Measurements from ENCODE around the gene PPME1.

PPME1 gene

DNA sequence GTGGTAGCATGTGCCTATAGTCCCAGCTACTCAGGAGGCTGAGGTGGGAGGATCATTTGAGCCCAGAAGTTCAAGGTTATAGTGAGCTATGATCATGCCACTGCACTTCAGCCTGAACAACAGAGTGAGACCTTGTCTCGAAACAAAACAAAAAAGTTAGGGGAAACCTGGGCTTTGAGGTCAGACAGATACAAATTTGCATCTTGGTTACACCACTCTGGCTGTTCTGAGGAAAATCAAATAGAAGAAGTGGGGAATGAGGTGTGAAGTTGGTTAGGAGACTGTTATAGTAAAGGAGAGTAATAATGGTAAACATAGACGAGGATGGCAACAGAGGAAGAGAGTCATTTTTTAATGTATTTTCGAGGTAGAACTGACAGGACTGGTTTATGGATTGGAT, 62.6 kb downstream of the PPME1 start:
- DNase-seq, result no peak

DNA sequence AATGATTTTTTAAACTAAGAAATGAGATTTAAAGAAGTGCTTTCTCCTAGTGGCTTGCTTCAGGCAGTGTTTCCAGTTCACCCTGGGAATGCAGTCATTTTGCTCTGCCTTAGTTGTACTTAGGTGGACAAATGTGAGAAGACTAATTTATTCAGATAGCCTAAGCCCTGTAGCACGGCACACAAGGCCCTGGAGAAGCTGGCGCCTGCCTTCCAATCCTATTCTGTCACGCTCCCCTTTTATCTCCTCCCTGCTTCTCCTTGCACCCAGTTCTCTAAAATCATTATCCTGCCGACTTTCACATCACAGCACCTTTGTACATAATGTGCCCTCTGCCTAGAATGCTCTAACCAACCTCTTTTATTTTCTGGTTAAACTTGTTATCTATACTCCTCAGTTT, 64.0 kb downstream of the PPME1 start:
- no peak for DNase-seq

DNA sequence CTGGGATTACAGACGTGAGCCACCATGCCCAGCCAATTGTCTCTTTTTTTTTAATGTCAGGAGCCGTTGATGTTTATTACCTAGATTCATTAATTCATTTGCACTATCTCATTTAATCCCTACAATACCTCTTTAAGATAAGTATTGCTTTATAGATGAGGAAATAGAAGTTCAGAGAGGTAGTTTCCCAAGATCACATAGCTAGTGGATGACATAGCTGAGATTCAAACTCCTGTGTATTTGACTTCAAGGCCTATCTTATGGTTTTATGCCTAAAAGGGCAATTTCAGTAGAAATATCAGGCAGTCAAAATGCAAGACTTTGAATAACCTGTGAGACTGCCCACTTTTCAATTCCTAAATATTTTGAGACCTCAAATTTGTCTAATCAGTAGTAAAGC, 66.5 kb downstream of the PPME1 start:
- DNase-seq, result no peak

DNA sequence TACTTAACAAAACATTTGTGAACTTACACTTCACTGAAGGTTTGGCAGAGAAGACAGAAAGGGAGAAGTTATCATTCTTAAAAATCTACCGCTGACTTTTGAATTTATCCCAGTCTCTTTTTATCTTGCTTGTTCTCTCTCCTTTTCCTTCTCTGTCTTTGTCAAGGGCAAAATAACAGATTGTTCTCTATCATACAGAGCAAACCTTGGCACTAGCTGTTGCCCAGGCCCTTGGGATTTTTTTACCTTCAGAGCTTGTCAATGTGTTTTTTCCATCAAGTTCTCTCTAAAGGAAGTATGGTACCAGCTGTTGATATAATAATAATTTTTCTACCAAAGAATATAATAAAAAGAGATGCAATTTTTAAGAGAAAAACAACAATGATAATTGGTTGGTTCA, 67.2 kb downstream of the PPME1 start:
- no peak for DNase-seq

DNA sequence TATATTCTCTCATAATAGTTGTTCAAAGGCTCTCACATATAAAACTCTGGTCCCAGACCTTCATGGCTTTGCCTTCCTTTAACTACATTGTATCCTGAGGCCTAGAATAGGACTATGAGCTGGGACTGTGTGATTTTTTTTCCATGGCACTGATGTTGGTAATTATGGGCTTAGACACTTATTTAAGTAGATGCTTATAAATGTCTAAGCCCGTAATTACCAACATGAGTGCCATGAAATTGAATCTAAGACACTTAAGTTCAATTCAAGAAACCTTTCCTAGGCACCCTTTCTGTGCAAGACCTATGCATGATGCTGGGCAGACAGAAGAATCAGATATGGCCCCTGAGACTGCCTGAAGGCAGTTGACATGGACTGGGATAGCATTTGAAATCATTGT, 77.4 kb downstream of the PPME1 start:
- no peak for DNase-seq

DNA sequence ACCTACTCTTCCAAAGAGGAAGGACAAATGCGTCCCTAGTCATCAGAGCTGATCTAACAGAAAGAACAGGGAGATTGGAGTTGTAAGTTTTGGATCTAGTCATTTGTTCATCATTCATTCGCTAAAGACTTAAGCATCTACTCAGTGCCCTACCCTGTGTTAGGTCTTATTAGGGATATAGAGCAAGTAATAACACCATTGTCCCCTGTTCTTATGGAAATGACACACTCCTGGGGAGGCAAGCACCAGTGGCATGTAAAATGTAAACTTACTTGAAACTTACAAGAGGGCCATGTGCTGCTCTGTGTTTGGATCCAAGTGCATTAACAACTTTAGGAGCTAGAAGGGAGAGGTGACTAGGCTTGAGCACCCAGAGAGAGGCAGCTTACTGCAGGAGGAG, 78.4 kb downstream of the PPME1 start:
- no peak for DNase-seq

DNA sequence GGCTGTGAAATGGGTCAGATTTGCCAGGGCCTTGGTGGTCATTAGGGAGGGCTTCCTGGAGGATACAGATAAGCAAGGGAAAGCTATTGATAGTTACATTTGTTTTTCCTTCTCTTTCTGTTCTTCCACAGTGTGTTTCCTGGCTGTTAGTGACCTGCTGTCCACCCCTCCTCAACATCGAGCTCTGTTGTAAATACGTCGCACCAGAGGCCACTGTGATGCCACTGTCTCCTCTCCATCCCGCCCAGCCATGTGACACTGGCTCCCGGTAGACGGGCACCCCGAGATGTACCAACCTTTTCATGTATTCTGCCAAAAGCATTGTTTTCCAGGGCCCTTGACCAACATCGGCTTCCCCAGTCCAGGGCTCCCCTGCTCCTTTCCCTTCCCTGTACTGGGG, 82.3 kb downstream of the PPME1 start:
- no peak for DNase-seq

DNA sequence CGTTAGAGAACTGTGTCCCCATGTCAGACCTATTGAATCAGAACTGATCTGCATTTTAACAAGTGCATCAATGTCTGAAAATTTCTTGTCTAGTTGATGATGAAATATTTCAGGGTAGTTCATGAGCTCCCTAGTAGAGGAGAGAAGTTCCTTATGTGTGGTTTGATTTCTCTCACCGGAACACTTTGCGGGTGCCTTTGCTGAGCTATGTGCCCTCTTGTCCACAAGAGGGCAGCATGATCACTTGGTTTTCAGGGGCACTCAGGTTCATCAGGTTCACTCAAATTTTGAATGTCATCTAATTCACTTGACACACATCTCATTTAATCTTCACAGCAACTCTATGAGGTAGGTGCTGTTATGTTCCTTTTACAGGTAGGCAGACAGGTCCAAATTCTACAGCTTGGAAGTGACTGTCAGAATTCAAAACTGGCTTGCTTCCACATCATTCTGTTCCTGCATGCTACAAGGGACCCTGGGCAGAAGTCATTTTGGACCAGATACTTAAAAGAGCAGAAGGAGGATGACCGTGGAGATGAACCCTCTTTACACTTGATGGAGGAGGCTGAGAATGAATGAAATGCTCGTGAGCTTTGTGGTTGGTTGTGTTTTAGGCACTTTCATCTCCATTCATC, 84.8 kb downstream of the PPME1 start:
- peak; percentile 30 for DNase-seq

DNA sequence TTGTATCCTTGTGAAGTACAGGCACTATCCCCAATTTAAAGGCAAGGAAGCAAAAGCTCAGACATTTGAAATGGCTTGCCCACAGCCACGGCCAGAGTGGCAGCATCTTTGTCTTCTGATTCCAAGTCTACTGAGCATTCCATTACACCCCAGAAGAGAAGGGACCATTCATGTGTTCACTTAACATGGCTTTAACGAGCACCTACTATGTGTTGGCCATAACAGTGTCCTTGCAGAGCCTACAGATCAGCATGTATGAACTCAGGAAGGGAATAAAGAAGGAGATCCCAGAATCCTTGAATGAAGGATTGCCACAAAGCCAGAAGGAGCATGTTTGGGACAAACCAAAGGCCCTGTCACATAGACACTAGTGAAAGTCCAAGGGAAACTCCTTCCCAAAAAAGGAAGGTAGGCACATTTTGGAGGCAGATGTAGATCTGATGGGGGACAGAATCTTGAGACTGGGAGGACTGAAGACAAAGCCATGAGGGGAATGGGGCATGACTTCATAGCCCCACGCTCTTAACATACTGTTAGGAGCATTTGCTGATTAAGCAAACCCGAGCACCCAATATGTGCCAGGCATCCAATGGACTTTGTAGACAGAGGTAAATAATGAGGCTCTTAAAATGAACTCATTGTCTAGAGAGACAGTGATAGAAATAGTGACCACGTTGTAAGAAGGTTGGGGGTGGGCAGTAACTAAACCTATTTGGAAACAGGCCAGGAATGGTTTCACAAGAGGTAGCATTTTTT, 85.5 kb downstream of the PPME1 start:
- no peak for DNase-seq

DNA sequence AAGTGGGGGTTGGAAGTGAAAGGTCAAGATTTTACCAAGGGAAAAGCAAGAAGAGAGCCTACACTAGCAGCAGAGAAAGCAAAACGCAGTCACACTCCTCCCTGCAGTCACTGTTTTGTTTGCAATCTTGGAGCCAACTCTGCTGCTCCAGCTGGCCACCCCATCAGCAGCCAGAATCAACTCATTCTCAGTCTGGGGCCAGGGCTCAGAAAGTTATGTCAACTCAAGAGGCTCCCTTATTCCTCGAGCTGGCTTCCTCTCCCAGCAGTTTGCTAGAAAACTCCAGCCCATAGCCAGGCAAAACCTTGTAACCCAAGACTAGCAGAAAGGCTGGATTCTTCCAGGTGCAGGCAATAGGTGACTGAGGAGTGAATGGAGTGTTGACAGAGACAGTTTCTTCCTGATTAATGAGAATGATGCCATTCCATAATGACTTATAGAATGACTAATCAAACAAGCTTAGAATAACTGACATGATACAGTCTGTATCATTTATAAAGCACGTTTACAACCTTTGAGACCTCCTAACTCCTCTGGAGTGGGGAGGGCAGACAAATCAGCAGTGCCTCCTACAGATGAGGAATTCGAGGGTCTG, 87.0 kb downstream of the PPME1 start:
- no peak for DNase-seq

DNA sequence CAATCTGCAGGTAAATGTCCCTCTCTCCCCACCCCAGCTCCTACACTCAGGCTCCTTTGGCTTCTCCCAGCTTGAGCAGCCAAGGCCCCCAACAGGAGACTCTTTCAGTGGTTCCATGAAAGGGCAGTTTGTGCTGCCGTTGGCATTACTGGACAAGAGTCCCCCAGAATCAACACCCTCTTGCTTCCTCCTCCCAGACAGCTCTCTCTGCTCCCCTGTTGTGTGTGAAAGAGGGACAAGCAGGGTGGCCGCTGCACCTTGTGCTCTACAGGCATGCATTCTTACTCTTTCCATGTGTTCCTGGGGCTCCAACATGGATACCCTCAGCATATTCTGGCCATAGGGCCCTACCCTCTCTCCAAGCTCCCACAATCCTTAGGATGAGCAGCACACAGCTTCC, 91.6 kb downstream of the PPME1 start:
- no peak for DNase-seq

DNA sequence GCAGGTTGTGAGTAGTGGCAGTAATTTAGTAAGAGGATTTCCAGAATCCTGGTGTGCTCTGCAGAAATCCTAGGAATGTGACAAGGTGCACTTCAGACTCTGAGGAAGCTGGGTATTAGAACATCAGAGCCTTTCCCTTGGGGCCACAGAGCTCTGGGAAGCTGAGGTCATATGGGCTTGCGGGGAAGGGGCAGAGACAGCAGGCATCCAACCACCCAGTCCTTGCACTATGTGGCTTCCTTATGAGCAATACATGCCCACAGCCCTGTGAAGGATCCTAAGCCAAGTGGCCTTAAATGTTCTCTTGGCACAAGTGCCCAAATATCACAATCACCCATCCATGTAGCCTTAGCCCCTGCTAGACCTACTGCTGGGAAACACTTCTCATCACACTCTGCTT, 94.2 kb downstream of the PPME1 start:
- no peak for DNase-seq

DNA sequence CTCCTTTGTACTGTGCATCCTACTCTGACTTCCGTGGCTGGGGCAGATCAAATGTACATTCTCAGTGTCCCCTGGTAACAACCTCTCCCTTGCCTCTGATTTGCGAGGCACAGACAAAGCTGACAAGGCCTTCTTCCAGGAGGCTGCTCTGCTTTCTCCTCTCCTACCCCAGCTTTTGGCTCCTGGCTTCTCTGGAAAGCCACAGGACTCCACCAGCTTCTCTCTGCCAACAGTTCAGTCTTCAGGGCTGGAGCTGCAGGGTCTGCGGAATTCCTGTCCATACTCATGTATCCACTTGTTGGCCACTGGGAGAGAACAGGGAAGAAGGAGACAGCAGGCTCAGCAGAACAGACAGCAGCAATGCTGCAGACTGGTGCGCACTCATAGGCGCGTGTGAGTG, 95.9 kb downstream of the PPME1 start:
- DNase-seq, result no peak

DNA sequence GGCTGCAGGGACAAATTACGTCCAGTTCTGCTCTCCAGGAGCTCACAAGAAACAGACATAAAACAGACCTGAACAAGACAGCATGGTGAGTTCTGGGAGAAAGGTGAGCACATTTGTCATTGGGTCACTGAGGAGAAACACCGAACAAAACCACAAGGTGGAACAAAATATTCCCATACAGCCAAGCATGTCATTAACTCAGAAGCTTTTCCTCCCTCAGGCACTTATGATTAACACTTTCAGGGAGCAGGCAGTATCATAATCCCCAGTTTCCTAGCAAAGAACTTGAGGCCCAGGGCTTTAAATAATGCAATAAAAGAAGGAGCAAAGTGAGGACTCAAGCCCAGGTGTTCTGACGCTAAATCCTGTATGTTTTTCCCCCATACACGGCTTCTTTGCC, 97.4 kb downstream of the PPME1 start:
- DNase-seq, result no peak

DNA sequence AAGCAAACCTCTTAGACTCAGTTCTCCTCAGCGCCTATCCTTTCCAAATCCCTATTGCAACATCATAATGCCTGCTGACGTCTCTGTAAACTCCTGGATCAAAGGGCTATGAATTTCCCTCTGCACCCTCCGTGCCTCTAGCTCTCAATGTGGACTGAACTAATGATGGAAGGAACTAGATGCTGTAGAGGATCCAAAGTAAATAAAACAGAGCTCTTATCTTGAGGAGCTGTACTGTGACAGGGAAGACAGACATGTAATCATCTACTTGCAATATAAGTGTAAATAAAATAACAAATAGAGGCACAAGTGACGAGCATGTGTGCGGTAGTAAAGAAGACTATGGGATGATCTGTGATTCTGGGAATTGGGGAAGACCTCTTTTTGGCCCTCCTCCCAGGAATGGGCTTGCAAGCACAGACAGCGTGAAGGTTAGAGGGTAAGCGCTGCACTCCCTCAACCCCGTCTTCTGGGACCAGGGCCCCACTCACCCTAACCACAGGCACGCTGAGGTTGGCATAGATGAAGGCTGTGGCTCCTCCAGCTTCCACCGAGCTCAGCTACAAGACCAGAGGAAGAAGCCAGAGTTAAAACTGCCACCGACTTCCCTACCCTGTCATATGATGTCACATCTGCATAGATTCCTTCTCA, 98.2 kb downstream of the PPME1 start:
- no peak for DNase-seq

DNA sequence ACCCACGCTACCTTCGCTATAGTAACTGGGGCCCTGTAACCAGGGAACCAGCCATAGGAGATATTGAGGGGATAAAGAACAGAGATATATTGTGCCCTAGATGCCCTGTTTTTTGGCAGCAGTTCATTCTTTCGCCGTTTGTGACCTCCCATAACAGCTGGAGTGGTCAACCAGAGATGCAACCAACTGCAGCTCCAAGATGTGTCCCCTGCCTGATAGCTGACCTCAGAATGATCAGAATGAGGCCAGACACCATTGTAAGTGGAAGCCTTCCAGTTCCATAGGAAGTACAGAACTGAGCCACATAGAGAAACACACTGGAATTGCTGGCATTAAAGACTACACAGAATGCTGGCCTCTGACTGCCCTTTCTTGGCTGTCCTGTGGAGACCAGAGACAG, 101.2 kb downstream of the PPME1 start:
- no peak for DNase-seq

DNA sequence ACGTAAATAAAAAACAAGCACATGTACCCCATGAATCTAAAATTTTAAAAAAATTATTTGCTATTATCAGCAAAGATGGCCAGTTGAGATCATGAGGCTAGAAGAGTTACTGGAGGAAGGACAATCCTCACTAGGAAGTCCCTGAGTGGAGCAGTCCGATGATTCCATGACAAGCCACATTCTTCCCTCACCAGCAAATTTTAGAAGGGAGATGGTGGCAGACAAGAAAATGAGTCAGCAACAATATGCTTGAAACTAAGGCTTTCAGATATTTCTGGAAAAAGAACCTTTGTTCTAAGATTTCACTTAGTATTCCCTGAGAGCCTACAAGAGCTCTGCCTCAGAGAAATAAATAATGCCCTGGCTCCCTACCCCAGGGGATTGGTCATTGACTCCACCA, 105.5 kb downstream of the PPME1 start:
- no peak for DNase-seq

DNA sequence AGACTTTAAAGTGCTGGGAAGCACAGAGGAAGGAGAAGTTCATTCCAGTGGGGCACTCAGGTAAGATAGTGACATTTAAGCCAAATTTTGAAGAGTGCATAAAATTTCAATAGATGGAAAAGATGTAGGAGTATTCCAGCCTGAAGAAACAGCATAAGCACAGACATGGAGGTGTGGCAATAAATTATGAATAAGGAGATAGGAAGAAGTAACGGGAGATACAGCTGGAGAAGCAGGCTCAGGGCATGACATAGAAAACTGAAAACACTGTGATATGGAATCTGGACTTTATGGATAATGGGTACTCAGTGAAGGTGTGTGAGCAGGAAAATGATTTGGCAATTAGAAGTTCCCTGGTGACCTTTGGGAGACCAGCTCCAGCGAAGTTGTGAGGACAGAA, 107.0 kb downstream of the PPME1 start:
- no peak for DNase-seq

DNA sequence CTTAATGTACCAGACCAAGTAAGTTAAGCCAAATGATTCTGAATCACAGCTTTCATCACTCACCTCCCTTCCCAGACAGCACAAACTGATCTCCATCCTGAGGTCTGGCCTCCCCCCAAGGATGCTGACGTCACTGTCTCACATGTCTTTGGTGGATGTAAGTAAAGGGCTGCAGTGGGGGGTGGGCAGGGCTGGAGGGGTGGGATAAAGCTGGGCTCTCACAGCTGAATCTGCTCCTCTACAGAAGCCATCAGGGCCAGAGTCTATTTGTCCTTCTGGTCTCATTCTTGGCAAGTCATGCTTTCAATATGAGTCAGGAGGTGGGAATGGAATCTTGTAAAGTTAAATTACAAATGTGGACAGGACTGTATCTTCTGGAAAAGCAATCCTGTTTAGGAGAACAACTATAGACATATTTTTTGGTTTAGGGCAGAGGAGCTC, 107.7 kb downstream of the PPME1 start:
- no peak for DNase-seq

DNA sequence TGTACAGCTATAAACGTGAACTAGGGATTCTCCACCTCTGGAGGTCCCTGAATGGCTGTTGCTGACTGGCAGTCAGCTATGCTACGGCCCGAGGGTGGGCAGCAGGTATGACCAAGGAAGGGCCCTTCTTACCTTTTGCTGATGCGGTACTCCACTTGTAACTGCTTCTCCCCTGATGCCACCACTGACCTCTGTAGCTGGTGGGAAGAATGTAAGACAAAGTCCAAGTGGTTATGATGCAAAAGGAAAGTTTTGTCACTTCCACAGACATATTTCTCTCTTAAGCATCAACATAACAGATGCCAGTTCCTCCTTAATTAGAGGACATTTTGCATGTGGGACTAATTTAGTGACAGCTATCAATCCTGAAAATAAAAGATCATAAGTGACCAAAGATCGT, 108.2 kb downstream of the PPME1 start:
- no peak for DNase-seq

DNA sequence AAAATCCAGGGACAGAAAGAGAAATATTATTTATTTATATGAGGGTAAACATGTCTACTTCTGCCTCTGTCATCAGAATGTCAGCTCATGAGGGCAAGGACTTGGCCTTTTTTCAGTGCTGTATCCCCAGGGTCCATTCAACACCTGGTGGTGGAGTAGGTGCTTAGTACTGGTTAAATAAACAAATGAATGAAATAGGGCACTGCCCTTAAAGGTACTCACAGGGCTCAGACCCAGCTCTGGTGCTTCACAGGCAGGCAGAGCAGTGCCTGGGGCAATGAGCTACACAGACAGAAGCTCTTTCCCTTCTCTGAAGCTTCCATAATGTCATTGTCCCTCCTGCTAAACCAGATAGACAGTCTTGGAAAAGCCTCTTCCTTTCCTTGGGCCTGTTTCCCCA, 109.4 kb downstream of the PPME1 start:
- no peak for DNase-seq

DNA sequence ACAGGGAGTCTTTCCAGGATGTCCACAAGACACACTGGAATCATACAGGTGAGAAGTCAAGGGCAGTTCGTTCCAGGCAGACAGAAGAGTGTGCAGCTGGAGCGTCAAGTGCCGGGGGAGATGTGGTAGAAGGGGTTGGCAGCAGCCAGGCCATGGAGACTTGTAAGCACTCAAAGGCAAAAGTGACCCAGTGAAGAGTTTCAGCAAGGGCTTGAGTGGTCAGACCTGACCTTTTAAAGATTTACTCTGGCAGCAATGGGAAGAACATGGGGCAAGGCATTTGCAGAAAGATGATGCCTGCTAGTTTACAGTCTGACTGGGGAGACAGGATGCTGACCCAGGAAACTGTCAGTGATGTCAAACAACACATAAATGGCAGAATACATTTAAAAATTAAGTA, 111.3 kb downstream of the PPME1 start:
- DNase-seq, result no peak

DNA sequence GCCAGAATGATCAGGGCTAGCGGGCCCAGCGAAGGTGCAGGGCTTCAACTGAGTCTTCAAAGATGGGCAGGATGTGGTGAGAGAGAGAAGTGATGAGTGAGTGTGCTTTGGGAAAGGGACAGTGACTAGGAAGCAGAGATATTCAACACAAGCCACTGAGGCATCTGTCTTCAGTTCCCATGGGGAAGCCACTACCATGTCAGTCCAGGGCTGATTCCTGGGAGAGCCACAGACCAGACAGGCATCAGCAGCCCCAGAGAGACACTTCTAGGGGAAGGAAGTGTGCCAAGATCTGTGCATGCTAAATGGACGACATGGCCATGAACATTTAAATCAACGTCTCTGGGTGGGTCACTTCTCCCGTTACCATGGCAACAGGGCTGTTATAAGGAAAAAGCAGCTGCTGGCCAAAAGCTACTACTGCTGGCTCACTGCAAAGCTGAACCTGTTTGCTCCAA, 111.9 kb downstream of the PPME1 start:
- no peak for DNase-seq

DNA sequence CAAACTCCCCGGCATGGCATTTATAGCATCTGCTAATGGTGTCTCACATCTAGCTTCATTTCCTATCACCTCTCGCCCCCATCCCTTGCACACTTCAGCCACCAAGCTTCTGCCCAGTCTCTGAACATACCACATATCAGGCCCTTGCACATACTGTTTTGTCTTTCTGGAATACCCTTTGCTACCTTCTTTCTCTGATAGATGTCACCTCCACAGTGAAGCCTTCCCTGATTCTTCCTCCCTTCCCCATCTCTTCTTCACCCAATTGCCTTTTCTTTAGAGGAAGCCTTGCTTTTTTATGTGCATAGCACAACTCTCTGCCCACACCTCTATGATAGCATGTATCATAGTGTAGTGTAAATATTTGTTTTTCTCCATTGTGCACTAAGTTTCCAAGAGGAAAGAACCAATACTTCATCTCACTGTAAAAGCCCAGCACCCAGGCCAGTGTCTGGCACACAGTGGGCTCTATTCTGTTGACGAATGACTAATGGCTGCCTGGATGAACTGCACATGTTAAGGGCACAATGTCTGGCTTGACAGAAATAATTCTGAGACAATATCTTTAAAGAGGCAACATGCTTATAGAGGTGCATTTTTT, 112.6 kb downstream of the PPME1 start:
- DNase-seq, result no peak

All from NCI-H1048 (cell line).